ENCODE measurements around the gene TRIOBP. TPM values are rescaled to one million over a fixed set of nuclear protein-coding genes. Genes with fewer than 3 reads are reported as not detected.

The TRIOBP gene
- total RNA-seq, 4 donors from 2014 or later: 58.6 to 71.6 (median 64.3) TPM

DNA sequence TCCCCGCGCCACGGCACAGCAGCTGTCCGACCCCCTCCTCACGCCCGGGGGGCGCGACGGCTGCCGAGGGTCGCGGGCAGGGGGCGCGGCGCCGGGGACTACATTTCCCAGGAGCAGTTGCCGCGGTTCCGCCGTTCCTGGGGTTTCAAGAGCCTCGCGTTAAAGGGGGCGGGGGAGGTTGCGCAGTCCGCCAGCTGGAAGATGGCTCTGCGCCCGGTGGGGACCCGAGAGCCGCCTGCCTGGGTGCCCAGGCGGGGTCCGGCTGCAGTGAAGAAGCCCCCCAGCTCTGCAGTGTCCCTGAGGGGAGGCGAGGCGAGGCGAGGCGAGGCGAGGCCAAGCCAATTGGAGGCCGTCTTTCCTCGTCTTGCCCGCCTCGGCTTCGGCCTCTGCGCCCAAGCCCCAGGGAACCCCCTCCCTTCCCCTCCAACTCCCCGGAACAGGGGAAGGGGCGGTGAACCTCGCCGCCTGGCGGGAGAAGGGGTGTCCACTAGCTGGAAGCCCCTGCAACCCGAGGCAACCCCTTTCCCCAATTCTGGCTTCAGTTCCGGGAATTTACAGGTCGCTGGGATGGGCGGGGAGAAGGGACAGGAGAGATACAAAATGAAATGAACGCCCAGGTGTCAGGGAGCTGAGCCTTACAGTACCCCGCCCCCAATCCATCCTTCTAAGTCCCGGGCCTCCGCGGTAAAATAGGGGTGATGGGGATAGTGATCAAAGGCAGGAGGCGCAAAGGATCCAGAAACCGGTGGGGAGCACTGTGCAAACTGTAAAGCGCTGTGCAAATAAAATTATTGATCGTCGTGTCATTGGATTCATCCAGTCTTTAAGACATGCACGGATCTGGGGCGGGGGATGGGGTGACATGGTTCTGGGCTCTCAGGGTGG, 105.7 kb downstream of the TRIOBP start:
- TF ChIP-seq, protein P1, sequence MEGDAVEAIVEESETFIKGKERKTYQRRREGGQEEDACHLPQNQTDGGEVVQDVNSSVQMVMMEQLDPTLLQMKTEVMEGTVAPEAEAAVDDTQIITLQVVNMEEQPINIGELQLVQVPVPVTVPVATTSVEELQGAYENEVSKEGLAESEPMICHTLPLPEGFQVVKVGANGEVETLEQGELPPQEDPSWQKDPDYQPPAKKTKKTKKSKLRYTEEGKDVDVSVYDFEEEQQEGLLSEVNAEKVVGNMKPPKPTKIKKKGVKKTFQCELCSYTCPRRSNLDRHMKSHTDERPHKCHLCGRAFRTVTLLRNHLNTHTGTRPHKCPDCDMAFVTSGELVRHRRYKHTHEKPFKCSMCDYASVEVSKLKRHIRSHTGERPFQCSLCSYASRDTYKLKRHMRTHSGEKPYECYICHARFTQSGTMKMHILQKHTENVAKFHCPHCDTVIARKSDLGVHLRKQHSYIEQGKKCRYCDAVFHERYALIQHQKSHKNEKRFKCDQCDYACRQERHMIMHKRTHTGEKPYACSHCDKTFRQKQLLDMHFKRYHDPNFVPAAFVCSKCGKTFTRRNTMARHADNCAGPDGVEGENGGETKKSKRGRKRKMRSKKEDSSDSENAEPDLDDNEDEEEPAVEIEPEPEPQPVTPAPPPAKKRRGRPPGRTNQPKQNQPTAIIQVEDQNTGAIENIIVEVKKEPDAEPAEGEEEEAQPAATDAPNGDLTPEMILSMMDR (IDR thresholded peaks at IDR 0.05): no peak
- no peak for TF ChIP-seq EP300 (IDR thresholded peaks at IDR 0.05)
- no peak for TF ChIP-seq POLR2A (IDR thresholded peaks at IDR 0.05)
- no peak for TF ChIP-seq POLR2AphosphoS5 (IDR thresholded peaks at IDR 0.05)
- peaks cover 52% of the 10 kb centered on the region for H3K4me1 ChIP-seq

DNA sequence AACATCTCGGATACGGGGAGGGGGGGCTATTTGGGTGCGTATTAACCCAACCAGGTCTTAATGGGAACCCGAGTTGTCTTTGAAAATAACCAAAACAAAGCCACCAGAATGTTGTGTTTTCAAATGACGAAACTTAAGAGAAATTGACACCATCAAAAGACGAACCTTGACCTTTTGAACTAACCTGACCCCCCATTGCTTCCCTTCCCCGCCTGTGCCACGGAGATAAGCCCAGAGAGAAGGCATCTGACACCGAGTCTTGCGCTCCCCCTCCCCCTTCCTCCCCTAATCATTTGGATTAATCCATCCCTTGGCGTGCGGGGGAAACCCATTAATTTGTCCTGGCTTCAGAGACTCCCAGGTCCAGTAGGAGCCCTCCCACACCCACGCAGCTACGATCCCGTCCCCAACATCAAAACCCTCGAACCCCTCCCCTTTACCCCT, 106.4 kb downstream of the TRIOBP start:
- TF ChIP-seq EP300 (IDR thresholded peaks at IDR 0.05) (no peak), POLR2A (IDR thresholded peaks at IDR 0.05) (no peak), POLR2AphosphoS5 (IDR thresholded peaks at IDR 0.05) (no peak)
- TF ChIP-seq, protein P1 (IDR thresholded peaks at IDR 0.05): no peak
- DNase-seq (ENCODE audit: low spot score in 2 of 2): no peak
- Histone ChIP-seq H3K36me3 (no peaks in the 10 kb centered on the region), H3K27ac (no peak overlapping the region), H3K27me3 (no peaks in the 10 kb centered on the region), H3K4me3 (peak overlapping the region; percentile 70), H3K4me1 (peaks cover 56% of the 10 kb centered on the region), H3K9me3 (no peaks in the 10 kb centered on the region)
- 55% methylated on average over 16 of the region's 16 CpGs for WGBS

More for the DNA sequence above, 105.7 kb downstream of the TRIOBP start:
- peak overlapping the region; percentile 70 for H3K4me3 ChIP-seq
- WGBS: 8% methylated on average over 23 of the region's 63 CpGs
- H3K36me3 ChIP-seq: no peaks in the 10 kb centered on the region
- no peaks in the 10 kb centered on the region for H3K9me3 ChIP-seq
- no peaks in the 10 kb centered on the region for H3K27me3 ChIP-seq
- no peak for DNase-seq (ENCODE audit: low spot score in 2 of 2)
- peak overlapping the region; percentile 68 for H3K27ac ChIP-seq

DNA sequence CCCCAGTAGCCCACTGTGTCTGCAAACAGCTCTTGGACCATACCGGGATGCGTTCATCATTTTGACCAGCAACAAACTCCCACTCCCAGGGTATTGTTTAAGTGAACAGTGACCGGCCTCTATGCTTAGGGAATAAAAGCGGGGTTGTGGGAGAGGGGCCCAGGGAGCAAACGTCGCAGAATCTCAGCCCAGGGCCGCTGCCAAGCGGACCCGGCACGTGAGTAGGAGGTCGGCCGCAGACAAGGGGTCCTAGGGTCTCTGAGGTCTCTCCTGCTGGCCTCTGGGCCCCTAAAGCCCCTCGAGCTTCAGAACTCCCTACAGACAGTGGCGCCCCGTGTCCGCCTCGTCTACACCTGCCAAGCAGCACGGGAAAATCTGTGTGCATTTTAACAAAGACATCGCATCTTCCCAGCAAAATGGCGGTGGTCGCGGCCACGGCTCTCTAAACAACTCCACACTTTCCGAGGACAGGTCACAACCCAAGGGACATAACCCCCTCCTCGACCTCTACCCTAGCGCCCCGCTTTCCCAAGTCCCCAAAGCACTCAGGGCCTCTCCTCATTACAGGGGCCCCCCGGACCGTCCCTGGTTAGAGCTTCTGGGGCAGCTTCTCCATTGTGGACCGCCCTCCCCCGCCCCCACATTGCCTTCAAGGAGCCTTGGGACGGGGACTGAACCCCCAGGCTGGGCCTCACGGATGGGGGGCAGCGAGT, 106.9 kb downstream of the TRIOBP start:
- H3K4me1 ChIP-seq: peaks cover 62% of the 10 kb centered on the region
- no peak overlapping the region for H3K27ac ChIP-seq
- 55% methylated on average over 33 of the region's 34 CpGs for WGBS
- TF ChIP-seq, protein P1 (IDR thresholded peaks at IDR 0.05): no peak
- TF ChIP-seq POLR2AphosphoS5 (IDR thresholded peaks at IDR 0.05) (no peak), EP300 (IDR thresholded peaks at IDR 0.05) (no peak), POLR2A (IDR thresholded peaks at IDR 0.05) (no peak)
- H3K4me3 ChIP-seq: peak overlapping the region; percentile 75
- no peaks in the 10 kb centered on the region for H3K27me3 ChIP-seq
- no peaks in the 10 kb centered on the region for H3K36me3 ChIP-seq
- no peak for DNase-seq (ENCODE audit: low spot score in 2 of 2)
- no peaks in the 10 kb centered on the region for H3K9me3 ChIP-seq

DNA sequence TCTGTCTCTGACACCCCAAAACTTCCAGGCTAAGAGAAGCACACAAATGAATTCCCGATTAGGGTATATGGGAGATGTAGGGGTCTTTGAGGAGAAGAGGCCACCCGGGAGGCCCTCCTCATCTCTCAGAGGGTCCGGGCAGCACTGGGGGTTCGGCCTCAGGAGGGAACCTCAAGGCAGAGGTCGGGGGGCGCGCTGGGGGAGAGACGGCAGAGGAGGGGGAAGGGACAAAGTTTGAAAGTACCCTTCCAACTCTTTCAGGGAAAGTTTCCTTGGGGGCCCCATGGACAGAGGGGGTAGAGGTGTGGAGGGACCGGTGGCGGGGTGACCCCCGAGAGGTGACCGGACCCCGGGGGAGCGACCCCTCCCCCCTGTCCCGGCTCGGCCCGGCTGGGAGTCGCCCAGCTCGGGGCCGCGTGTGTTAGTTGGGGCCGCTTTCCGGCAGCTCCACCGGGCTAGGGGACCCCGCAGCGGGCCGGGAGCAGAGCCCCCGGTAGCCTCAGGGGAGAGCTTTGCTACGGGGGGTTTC, 107.6 kb downstream of the TRIOBP start:
- H3K27me3 ChIP-seq: no peaks in the 10 kb centered on the region
- H3K9me3 ChIP-seq: no peaks in the 10 kb centered on the region
- no peak for DNase-seq (ENCODE audit: low spot score in 2 of 2)
- H3K27ac ChIP-seq: peak overlapping the region; percentile 91
- WGBS: 5% methylated on average over 10 of the region's 29 CpGs
- H3K4me1 ChIP-seq: peaks cover 67% of the 10 kb centered on the region
- H3K4me3 ChIP-seq: peak overlapping the region; percentile 75
- TF ChIP-seq EP300 (IDR thresholded peaks at IDR 0.05) (no peak), POLR2AphosphoS5 (IDR thresholded peaks at IDR 0.05) (no peak), POLR2A (IDR thresholded peaks at IDR 0.05) (no peak)
- TF ChIP-seq, protein P1 (IDR thresholded peaks at IDR 0.05): no peak
- no peaks in the 10 kb centered on the region for H3K36me3 ChIP-seq

Measured in suprapubic skin (tissue), 4 donors.